Uterus (tissue), 4 donors: ENCODE results near the gene PACRG. TPM values are rescaled to one million over a fixed set of nuclear protein-coding genes. Genes with fewer than 3 reads are reported as not detected.

Experiments used
- DNase-seq, 2 donors: peaks; one replicate each; pipeline ENCODE4 v3.0.0-alpha.2; 2019 to 2020
- H3K27ac ChIP-seq, 2 donors: fragments of 200-600 bp; sonication (generic); 1 replicate in 1 of 2; 2 replicates in 1 of 2; pipeline ENCODE4 v1.5.1; 2016 to 2018
- H3K27me3 ChIP-seq, 2 donors: fragments of 200-600 bp; sonication (generic); one replicate each; pipeline ENCODE4 v1.5.1; 2018 to 2019; ENCODE audit warnings: control low read depth in 1 of 2
- H3K36me3 ChIP-seq, 2 donors: fragments of 200-600 bp; sonication (generic); one replicate each; pipeline ENCODE4 v1.5.1; 2019; ENCODE audit warnings: control low read depth in 1 of 2
- H3K4me1 ChIP-seq, 2 donors: fragments of 200-600 bp; sonication (generic); one replicate each; pipeline ENCODE4 v1.5.1; 2018 to 2019; ENCODE audit warnings: control low read depth in 1 of 2
- H3K4me3 ChIP-seq, 2 donors: fragments of 200-600 bp; sonication (generic); 1 replicate in 1 of 2; 2 replicates in 1 of 2; pipeline ENCODE4 v1.5.1; 2018 to 2019; ENCODE audit warnings: mild to moderate bottlenecking in 1 of 2
- H3K9me3 ChIP-seq, 2 donors: fragments of 200-600 bp; sonication (generic); one replicate each; pipeline ENCODE4 v1.5.1; 2019; ENCODE audit warnings: control low read depth in 1 of 2
- CTCF ChIP-seq, 4 experiments: fragments of 200-600 bp in 2 of 4; fragments of 450-650 bp in 2 of 4; sonication (generic) in 2 of 4; IDR thresholded peaks; one replicate each; pipeline ENCODE4 v1.5.1; 2016 to 2019; ENCODE audit warnings: antibody characterized with exemption in 4 of 4, mild to moderate bottlenecking in 2 of 4, moderate library complexity in 1 of 4
- POLR2A ChIP-seq, 2 donors: fragments of 450-650 bp; IDR thresholded peaks; one replicate each; pipeline ENCODE4 v1.6.1; 2016; ENCODE audit warnings: antibody characterized with exemption in 2 of 2, mild to moderate bottlenecking in 1 of 2, moderate library complexity in 1 of 2
- intact Hi-C: fragments of 100-400 bp; cut with DNase I; formaldehyde crosslinking; loops from one replicate; pipeline ENCODE4 v1.15.1; 2023; ENCODE audit warnings: low total_unique reads
- total RNA-seq, 4 donors: library from RNA; depleted of rRNA in 3 of 4; stranded (reverse); fragments of >200 nt in 3 of 4; gene quantifications; one replicate each; pipeline versions ENCODE4 v1.1.0 to v1.2.4, GENCODE V29; 2014 to 2023
- donor health status: DM: yes; HTN: yes; CAD: no.

The PACRG gene
- total RNA-seq, 4 donors from 2014 or later: 4.6 to 12.3 (median 7.5) TPM

DNA sequence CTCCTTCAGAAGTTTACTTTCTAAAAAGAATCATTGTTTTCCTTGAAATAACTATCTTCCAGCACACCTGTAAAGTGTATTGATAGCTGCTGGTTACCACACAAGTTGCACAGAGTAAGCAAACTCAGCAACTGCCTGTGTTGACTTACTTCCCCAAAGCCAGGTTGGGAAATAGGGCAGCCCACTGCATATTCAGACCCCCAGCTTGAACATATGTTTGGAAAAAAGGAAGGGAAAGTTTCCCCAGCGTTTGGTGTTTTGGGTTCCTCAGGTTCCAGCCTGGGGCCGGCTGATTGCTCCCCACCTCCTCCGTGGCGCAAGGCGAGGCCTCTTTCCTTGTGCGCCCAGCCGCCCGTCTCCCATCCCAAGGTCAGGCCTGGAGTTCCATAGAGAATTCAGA lies 616.6 kb downstream of the PACRG start:
- DNase-seq: no peak
- no peak overlapping the region for H3K4me3 ChIP-seq
- no peak for TF ChIP-seq CTCF (IDR thresholded peaks at IDR 0.05)
- no peak for TF ChIP-seq POLR2A (IDR thresholded peaks at IDR 0.05)
- H3K36me3 ChIP-seq: no peaks in the 10 kb centered on the region
- H3K27ac ChIP-seq: no peak overlapping the region
- no peaks in the 10 kb centered on the region for H3K4me1 ChIP-seq
- intact Hi-C loops: no loop called here
- H3K9me3 ChIP-seq: no peaks in the 10 kb centered on the region
- H3K27me3 ChIP-seq: no peaks in the 10 kb centered on the region

DNA sequence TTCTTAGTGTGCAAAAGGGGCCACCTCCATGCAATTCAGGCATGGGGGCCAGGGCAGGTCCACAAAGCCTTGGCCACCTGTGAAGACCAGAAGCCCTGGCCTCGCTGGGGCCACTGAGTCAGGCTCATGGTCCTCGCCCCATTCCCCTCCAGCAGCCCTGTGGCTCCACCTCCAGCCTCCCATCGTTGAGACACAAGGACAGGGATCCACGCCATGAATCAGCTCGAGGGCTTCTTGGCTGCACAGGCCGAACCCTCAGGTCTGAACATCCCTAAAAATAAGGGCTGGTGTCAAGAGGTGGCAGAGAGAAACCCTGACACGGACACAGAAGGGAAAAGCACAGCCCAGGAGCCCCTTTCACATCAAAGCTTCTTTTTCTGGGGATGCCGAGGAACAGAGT lies 618.2 kb downstream of the PACRG start:
- no peak for TF ChIP-seq CTCF (IDR thresholded peaks at IDR 0.05)
- no peak for TF ChIP-seq POLR2A (IDR thresholded peaks at IDR 0.05)
- Histone ChIP-seq H3K9me3 (no peaks in the 10 kb centered on the region), H3K4me3 (no peak overlapping the region), H3K27me3 (no peaks in the 10 kb centered on the region), H3K36me3 (no peaks in the 10 kb centered on the region), H3K27ac (no peak overlapping the region), H3K4me1 (no peaks in the 10 kb centered on the region)
- DNase-seq: no peak
- intact Hi-C loops: no loop called here

GRCh38 chr6:163346497-163346961 lies 618.8 kb downstream of the PACRG start:
- H3K27me3 ChIP-seq: no peaks in the 10 kb centered on the region
- no peak overlapping the region for H3K27ac ChIP-seq
- no peaks in the 10 kb centered on the region for H3K9me3 ChIP-seq
- DNase-seq: no peak
- no peak for TF ChIP-seq CTCF (IDR thresholded peaks at IDR 0.05)
- no peak for TF ChIP-seq POLR2A (IDR thresholded peaks at IDR 0.05)
- H3K36me3 ChIP-seq: no peaks in the 10 kb centered on the region
- H3K4me3 ChIP-seq: no peak overlapping the region
- H3K4me1 ChIP-seq: no peaks in the 10 kb centered on the region
- intact Hi-C loops: no loop called here

DNA sequence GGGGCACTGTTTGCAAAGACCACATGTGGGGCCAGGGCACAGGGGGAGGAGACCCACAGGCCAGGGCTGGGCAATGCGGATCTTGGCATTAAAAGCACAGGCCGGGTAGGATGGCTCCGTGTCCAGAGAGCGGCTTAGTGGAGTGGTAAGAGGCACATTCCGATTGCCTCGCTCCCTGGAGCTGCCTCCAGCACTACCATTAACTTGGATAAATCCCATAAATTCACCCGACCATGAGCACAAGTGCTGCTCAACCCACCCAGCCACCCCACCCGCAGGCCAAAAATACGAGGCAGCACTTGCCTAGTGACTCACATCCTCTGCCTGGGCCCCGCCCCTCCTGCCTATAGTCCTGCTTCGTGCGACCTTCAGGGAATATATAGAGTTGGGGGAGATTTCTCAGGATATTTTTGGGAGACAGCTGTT lies 619.3 kb downstream of the PACRG start:
- no peaks in the 10 kb centered on the region for H3K9me3 ChIP-seq
- no peak for TF ChIP-seq CTCF (IDR thresholded peaks at IDR 0.05)
- no peak for TF ChIP-seq POLR2A (IDR thresholded peaks at IDR 0.05)
- no peaks in the 10 kb centered on the region for H3K36me3 ChIP-seq
- intact Hi-C loops: no loop called here
- no peak overlapping the region for H3K4me3 ChIP-seq
- H3K27me3 ChIP-seq: no peaks in the 10 kb centered on the region
- H3K4me1 ChIP-seq: no peaks in the 10 kb centered on the region
- no peak for DNase-seq
- no peak overlapping the region for H3K27ac ChIP-seq

DNA sequence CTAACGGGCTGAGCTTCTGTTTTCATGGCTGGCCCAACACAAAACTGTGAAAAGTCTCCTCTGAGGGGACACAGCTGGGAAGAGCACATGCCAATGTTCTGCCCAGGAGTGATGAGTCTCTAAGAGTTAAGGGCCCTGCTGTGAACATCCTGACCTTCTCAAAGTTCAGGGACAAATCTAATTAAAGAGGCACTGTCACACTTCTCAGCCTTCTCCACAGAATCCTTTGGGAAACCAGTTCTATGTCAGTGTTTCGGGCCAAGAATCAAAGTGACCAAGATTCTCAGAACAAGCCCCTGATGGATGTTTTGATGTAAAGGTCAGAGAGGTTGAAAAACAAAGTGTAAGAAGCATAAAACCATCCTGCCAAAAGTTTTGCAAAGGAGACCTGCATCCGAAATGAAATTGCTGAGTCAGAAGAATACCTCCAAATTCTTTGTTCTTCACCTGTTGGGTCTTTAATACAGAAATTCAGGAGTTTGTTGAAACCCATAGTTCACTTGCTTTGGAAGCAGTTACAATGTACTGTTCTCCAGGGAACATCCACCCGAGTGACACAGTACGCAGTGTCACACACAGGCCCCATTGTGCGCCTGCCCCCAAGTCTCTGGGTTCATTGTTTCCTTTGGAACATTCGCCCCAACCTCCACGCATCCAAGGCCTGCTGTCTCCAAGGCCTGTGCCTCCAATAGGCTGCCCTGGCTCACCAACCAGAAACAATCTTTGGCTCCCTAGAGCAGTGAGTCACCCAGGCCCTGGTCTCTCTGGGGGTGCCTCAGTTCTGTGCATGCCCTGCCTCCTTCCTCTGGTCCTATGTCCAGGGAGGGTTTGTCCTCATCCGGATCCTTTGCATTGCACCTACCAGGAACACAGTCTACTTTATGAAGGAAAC lies 621.3 kb downstream of the PACRG start:
- Histone ChIP-seq H3K9me3 (no peaks in the 10 kb centered on the region), H3K27ac (no peak overlapping the region), H3K4me3 (no peak overlapping the region), H3K4me1 (no peaks in the 10 kb centered on the region), H3K36me3 (no peaks in the 10 kb centered on the region), H3K27me3 (no peaks in the 10 kb centered on the region)
- intact Hi-C loops: no loop called here
- no peak for TF ChIP-seq CTCF (IDR thresholded peaks at IDR 0.05)
- TF ChIP-seq POLR2A (IDR thresholded peaks at IDR 0.05): no peak
- DNase-seq: no peak
